Stimulated activated naive CD8-positive, alpha-beta T cell treated with anti-CD3 and anti-CD28 coated beads, Interleukin-15, Interleukin-2, amounts not matched to agents 100 ng/mL and 50 ng/mL, for 24 hours (primary cell): ENCODE results near the gene FGD5.
"Not testable (repeated sequence)": the region's sequence is repeated elsewhere in the genome, so short reads cannot be mapped to it uniquely, and the experiment has no call there.

ENCODE experiments used
- H3K27ac Mint-ChIP-seq: one replicate; pipeline ENCODE4 v1.8.0; 2021; ENCODE audit warnings: mild to moderate bottlenecking, mixed read lengths
- H3K27me3 Mint-ChIP-seq: one replicate; pipeline ENCODE4 v1.8.0; 2021; ENCODE audit warnings: mixed read lengths
- H3K36me3 Mint-ChIP-seq: one replicate; pipeline ENCODE4 v1.8.0; 2021; ENCODE audit warnings: low read depth, mixed read lengths
- H3K4me1 Mint-ChIP-seq: one replicate; pipeline ENCODE4 v1.8.0; 2021; ENCODE audit warnings: low read depth, mixed read lengths
- H3K4me3 Mint-ChIP-seq: one replicate; pipeline ENCODE4 v1.8.0; 2021; ENCODE audit warnings: mild to moderate bottlenecking, mixed read lengths
- H3K9me3 Mint-ChIP-seq: one replicate; pipeline ENCODE4 v1.8.0; 2021; ENCODE audit warnings: mixed read lengths

FGD5 gene

DNA sequence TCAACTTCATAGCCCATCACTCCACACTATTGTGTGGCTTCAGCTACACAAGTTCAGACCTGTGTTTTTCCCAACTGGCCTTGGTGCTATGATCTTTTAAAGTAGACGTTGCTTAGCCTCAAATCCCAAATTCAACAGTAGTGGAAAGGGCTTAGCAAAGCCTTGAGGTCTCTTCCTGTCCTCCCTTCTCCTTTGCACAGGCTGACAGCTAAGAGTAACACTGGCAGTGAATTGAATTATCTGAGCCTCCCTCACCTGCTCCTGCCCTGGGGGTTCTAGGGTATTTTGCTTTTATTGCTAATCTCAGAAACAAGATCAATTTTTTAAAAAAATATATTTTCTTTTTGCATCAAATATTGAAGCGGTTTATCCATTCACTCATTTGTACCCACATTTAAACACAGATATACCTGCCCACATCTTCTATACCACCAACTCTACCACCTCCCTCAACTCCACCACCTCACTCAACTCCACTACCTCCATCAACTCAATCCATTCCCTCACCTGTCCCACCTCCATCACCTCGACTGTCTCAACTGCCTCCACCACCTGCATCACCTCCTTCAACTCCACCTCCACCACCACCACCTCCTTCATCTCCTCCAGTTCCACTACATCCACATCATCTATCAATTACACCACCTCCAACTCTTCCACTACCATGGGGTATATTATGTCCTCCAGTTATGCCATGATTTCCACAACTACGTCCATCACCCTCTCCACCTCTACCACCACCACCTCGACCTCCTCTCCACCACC lies 10.1 kb upstream of the FGD5 start:
- Mint-ChIP-seq H3K27me3 (peaks cover 62% of the 10 kb centered on the region), H3K4me3 (no peak overlapping the region), H3K4me1 (peaks cover 12% of the 10 kb centered on the region), H3K9me3 (no peaks in the 10 kb centered on the region), H3K27ac (no peak overlapping the region), H3K36me3 (no peaks in the 10 kb centered on the region)

DNA sequence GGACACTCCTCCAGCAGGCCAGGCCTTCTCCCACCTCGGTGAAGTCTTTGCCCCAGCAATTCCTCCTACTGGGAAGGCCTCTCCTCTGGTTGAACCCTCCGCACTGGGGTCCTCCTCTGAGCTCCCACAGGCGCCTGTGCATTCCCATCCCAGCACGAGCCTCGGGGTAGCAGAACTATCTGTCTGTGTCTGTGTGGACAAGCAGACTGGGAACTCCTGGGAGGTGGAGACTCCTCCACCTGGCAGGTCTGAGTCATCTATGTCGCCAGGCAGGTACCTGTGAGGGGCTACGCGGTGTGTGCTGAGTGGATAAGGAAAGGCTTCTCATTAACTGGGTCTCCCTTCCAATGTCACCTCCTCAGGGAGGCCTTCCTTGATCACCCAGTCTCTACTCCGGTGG lies 9.2 kb upstream of the FGD5 start:
- not testable (repeated sequence) for H3K4me3 Mint-ChIP-seq, H3K36me3 Mint-ChIP-seq, H3K27ac Mint-ChIP-seq, H3K4me1 Mint-ChIP-seq, H3K9me3 Mint-ChIP-seq
- H3K27me3 Mint-ChIP-seq: peaks cover 69% of the 10 kb centered on the region

DNA sequence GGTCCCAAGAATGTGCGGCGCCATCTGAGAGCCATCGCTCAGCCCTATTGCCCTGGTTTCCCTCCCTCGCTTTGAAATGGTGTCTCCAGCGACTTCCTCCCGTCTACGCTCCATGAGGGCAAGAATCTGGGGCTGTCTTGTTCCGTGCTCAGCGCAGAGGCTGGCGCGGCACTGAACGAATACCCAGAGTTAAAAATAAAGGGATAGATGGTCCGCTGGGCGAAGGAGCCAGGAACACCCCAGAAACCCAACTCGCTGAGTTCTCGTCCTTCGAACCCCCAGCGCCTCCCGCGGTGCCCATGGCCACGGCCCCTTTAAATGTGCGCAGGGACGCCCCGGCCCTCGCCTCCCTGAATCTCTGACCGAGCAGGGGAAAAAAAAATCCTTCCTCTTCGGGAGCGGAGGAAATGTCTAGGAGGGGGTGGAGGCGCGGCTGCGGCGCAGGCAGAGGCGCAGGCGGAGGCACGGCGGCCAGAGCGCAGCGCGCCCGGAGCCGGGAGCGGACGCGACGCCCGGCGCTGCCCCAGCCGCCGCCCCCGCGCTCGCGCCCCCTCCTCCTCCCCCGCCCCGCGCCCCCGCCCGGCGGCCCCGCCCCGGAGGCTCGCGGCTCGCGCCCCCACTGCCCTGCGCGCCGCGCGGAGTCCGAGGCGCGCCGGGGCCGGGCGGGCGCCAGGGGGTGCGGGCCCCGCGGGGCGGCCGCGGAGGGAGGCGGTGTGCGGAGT lies 8.5 kb upstream of the FGD5 start:
- peaks cover under 1% of the 10 kb centered on the region for H3K4me1 Mint-ChIP-seq
- no peak overlapping the region for H3K4me3 Mint-ChIP-seq
- no peak overlapping the region for H3K27ac Mint-ChIP-seq
- peaks cover 71% of the 10 kb centered on the region for H3K27me3 Mint-ChIP-seq
- H3K36me3 Mint-ChIP-seq: no peaks in the 10 kb centered on the region
- no peaks in the 10 kb centered on the region for H3K9me3 Mint-ChIP-seq

DNA sequence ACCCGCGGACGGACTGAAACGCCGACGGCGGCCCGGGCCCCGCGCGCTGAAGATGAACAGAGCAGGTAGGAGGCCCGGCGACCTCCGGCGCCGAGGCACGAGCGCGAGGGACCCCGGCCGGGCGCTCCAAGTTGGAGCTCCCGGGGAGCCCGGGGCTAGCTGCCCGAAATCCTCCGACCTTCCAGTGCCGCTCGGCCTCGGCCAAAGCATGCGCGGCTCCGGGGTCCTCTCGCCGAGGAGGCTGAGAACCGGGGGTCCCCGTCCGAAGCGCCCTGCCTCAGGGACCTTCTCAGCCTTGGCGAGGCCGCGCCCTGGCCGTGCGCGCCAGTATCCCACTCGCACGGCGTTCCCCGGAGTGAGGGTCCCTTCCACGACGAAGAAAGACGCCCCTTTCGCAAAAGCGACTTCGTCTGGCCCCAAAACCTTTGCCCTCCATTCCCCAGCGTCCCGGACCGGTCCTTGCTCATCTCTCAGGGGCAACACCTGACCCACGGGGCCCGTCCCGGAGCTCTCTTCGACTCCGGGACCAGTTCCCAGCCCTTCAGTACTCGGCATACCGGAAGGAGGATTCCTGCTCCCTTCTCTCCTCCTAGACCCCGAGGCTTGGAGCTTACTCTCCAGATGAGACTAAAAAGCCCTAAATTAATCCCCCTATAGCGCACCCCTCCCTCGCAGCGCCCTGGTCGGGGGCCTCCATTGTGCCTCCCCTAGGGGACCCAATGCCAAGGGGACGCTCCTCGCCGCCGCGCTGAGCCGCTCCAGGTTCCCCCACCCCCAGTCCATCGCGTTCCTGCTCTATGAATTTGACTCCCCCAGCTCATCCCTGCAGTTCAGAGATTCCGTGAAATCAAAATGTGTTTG lies 7.7 kb upstream of the FGD5 start:
- H3K4me1 Mint-ChIP-seq: no peaks in the 10 kb centered on the region
- H3K9me3 Mint-ChIP-seq: no peaks in the 10 kb centered on the region
- H3K27ac Mint-ChIP-seq: no peak overlapping the region
- peaks cover 68% of the 10 kb centered on the region for H3K27me3 Mint-ChIP-seq
- no peaks in the 10 kb centered on the region for H3K36me3 Mint-ChIP-seq
- H3K4me3 Mint-ChIP-seq: no peak overlapping the region

DNA sequence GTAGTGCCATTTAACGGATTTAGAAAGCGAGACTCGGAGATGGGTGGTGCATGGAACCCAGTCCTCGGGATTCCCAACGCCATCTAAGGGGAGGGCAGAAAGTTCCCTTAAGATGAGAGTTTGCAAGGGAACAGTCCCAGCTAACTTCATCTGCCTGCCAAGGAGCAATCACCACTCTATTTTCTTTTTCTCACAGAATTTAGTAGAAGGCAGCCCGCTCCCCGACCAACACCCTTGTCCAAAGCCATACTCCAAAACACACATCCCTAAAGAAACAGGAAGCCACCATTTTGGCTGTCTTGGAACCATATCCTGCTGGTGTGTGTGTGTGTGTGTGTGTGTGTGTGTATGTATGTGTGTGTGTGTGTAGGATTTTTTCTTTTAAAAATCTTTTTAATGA lies 7.1 kb upstream of the FGD5 start:
- no peaks in the 10 kb centered on the region for H3K4me1 Mint-ChIP-seq
- H3K4me3 Mint-ChIP-seq: no peak overlapping the region
- H3K27me3 Mint-ChIP-seq: peaks cover 67% of the 10 kb centered on the region
- H3K36me3 Mint-ChIP-seq: no peaks in the 10 kb centered on the region
- H3K27ac Mint-ChIP-seq: no peak overlapping the region
- H3K9me3 Mint-ChIP-seq: no peaks in the 10 kb centered on the region

DNA sequence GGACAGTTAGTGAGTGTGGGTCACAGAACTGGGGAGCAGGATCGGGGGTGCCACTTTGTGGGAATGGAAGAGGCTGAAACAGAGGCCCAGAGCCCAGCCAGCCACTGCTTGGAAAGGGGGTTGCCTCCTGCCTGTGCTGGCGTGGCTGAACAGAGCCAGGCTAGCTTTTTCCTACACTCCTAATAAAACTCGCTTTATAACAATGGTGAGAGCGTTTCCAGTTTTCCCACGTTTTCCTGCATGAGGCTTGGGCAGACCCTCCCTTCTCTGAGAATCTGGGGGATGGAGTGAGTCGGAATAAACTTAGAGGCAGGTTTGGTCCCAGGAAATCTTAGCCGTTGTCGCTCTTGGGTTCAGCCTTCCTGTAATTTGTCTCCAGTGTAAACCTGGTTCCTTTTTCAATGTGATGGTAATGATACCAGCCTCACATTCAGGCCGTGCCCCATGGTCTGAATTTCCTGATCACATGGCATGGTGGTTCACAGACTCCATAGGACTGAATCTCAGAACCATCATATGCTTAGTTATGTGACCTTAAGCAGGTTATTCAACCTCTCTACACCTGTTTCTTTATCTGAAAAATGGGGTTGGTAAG lies 6.5 kb upstream of the FGD5 start:
- no peak overlapping the region for H3K4me3 Mint-ChIP-seq
- peaks cover 65% of the 10 kb centered on the region for H3K27me3 Mint-ChIP-seq

DNA sequence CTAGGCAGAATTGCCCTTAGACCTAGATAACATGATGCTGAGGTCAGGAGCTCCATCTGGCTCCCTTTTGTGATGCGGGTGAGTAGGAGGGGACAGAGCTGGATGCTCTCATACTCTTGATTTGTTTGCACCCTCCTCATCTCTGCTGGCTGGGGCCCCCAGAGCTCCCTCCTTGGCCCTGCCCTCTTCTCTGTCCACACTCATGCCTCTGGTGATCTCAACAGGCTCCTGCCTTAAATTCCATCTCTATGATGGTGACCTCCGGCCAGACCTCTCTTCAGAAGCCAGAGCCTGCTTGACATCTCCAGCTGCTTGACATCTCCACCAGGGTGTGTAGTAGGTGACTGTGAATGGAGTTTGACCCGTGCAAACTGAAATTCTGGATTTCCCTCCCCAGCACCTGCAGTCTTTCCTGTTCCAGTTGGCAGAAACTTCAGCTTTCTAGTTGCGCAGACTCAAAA lies 4.3 kb upstream of the FGD5 start:
- H3K9me3 Mint-ChIP-seq: no peaks in the 10 kb centered on the region
- H3K4me3 Mint-ChIP-seq: no peak overlapping the region
- no peaks in the 10 kb centered on the region for H3K36me3 Mint-ChIP-seq
- no peaks in the 10 kb centered on the region for H3K4me1 Mint-ChIP-seq
- H3K27me3 Mint-ChIP-seq: peaks cover 48% of the 10 kb centered on the region
- H3K27ac Mint-ChIP-seq: no peak overlapping the region

More for the DNA sequence above, 6.5 kb upstream of the FGD5 start:
- Mint-ChIP-seq H3K36me3 (no peaks in the 10 kb centered on the region), H3K4me1 (no peaks in the 10 kb centered on the region), H3K27ac (no peak overlapping the region), H3K9me3 (no peaks in the 10 kb centered on the region)

DNA sequence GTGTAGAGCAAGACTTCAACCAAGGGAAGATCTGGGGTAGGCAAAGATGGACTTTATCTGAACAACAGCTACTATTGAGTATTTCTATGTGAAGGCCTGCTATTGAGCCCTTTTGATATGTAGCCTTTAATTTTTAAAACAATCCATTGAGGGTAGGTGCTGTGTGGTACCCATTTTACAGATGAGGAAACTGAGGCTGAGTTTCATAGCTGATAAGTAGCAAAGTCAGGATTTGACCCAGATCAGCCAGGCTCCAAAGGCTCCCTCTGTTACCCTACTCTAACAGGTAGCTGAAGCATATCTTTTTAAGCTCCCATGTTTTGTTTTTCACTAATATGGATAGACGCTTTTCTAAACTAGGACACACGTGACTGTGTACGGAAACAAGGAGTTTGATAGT lies 2.4 kb upstream of the FGD5 start:
- no peaks in the 10 kb centered on the region for H3K9me3 Mint-ChIP-seq
- no peaks in the 10 kb centered on the region for H3K4me1 Mint-ChIP-seq
- no peaks in the 10 kb centered on the region for H3K36me3 Mint-ChIP-seq
- peaks cover 37% of the 10 kb centered on the region for H3K27me3 Mint-ChIP-seq
- no peak overlapping the region for H3K27ac Mint-ChIP-seq
- no peak overlapping the region for H3K4me3 Mint-ChIP-seq

DNA sequence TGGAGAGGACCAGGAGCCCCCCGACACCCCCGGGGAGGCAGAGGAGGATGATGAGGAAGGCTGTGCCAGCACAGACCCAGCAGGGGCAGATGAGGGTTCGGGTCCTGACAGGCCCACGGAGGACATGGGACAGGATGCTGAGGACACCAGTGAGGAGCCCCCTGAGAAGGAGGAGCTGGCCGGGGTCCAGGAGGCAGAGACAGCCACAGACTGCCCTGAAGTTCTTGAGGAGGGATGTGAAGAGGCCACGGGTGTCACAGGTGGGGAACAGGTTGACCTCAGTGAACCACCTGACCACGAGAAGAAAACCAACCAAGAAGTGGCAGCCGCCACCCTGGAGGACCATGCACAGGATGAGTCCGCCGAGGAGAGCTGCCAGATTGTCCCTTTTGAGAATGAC lies 909 bp downstream of the FGD5 start:
- H3K27ac Mint-ChIP-seq: no peak overlapping the region
- no peaks in the 10 kb centered on the region for H3K9me3 Mint-ChIP-seq
- no peaks in the 10 kb centered on the region for H3K4me1 Mint-ChIP-seq
- H3K27me3 Mint-ChIP-seq: peaks cover 10% of the 10 kb centered on the region
- H3K4me3 Mint-ChIP-seq: no peak overlapping the region
- no peaks in the 10 kb centered on the region for H3K36me3 Mint-ChIP-seq

DNA sequence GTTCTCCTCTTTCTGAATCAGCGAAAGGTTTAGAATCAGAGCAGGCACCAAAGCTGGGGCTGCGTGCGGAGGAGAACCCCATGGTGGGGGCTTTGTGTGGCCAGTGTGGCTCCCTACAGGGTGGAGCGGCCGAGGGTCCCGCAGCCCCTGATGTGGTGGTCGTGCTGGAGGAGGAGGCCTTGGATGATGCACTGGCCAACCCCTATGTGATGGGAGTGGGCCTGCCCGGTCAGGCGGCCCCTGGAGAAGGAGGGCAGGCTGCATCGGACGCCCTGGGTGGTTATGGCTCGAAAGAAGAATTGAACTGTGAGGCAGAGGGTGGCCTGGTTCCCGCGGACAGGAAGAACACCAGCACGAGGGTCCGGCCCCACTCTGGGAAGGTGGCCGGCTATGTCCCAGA lies 1.4 kb downstream of the FGD5 start:
- H3K4me1 Mint-ChIP-seq: no peaks in the 10 kb centered on the region
- no peak overlapping the region for H3K27ac Mint-ChIP-seq
- no peaks in the 10 kb centered on the region for H3K36me3 Mint-ChIP-seq
- H3K9me3 Mint-ChIP-seq: no peaks in the 10 kb centered on the region
- no peak overlapping the region for H3K4me3 Mint-ChIP-seq
- H3K27me3 Mint-ChIP-seq: peaks cover 5% of the 10 kb centered on the region

DNA sequence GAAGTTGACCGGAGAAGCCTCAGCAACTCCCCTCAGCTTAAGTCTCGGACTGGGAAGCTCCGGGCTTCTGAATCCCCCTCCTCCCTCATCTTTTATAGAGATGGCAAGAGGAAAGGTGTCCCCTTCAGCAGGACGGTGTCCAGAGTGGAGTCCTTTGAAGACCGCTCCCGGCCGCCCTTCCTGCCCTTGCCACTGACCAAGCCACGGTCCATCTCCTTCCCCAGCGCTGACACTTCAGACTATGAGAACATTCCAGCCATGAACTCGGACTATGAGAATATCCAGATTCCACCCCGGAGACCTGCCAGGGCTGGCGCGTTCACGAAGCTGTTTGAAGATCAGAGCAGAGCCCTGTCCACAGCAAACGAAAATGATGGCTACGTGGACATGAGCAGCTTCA lies 2.4 kb downstream of the FGD5 start:
- H3K27me3 Mint-ChIP-seq: peaks cover 4% of the 10 kb centered on the region
- H3K4me1 Mint-ChIP-seq: no peaks in the 10 kb centered on the region
- H3K4me3 Mint-ChIP-seq: no peak overlapping the region
- H3K27ac Mint-ChIP-seq: no peak overlapping the region
- no peaks in the 10 kb centered on the region for H3K36me3 Mint-ChIP-seq
- H3K9me3 Mint-ChIP-seq: no peaks in the 10 kb centered on the region

DNA sequence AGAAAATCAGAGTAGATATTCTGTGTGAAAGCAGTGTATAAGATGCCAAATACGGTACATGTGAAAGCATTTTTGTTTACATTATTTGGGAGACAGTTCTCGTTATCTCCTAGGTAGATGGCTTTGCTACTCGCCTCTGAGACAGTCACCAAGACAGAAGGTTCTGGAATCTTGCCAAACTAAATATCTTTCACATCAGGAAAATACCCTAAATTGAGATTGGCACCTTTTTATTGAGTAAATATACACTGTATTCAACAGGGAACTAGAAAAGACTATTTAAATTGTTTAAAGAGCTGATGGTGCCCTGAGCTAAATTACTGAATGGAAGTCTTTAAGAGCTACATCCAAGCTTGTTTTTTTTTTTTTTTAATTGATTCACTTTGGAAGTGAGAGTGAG lies 3.4 kb downstream of the FGD5 start:
- peaks cover 4% of the 10 kb centered on the region for H3K27me3 Mint-ChIP-seq
- no peaks in the 10 kb centered on the region for H3K36me3 Mint-ChIP-seq
- H3K4me1 Mint-ChIP-seq: no peaks in the 10 kb centered on the region
- H3K4me3 Mint-ChIP-seq: no peak overlapping the region
- H3K27ac Mint-ChIP-seq: no peak overlapping the region
- H3K9me3 Mint-ChIP-seq: no peaks in the 10 kb centered on the region

DNA sequence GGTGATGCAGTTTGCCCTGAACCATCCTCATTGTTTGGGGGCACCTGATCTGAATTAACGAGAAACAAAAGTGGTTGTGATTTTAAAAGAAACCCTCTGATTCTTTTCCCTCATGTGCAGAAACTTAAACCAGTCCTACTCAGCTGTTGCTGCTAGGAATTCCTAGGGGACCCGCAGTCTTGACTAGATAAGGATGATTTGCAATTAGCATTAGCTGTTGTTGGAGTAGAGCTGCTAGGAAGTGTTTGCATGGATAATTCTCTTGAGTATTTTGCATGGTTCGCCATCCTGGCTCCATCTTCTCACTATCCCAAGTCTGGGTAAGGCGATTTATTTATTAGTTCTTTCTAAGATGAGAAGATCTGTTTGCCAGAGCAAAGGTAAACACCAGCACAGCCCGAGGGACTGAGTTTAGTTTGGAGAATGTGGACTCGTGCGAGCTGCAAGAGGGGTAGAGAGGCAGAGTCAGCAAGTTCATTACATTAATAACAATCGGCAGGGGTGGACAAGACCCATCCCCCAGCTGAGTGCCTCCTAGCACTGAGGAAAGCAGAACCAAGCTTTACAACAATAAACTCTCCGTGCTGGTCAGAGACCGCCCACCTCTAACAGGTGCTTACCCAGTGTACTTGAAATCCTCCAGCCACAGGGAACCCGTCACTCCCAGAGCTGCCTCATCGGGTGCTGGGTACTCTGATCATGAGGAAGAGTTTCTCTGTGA lies 4.1 kb downstream of the FGD5 start:
- no peaks in the 10 kb centered on the region for H3K4me1 Mint-ChIP-seq
- peaks cover 4% of the 10 kb centered on the region for H3K27me3 Mint-ChIP-seq
- no peaks in the 10 kb centered on the region for H3K36me3 Mint-ChIP-seq
- H3K4me3 Mint-ChIP-seq: no peak overlapping the region
- no peak overlapping the region for H3K27ac Mint-ChIP-seq
- no peaks in the 10 kb centered on the region for H3K9me3 Mint-ChIP-seq

DNA sequence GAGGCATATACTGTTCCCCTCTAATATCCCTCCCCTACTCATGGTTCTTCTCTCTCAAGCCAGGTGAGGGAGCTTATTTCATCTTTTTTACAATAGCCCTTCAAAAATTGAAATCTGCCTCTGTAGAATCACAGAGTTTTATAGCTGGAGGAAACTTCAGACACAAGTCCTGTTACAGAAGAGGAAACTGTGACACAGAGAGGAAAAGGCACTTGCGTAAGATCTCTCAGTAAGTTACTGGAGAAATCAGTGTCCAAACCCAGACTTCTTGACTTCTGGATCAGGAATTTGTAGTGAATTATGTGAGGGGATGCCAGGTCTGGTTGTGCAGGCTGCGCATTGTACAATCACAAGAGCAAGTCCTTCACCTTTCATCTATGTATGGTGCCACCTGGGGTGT lies 4.6 kb downstream of the FGD5 start:
- Mint-ChIP-seq H3K27me3 (peaks cover 4% of the 10 kb centered on the region), H3K36me3 (no peaks in the 10 kb centered on the region), H3K9me3 (no peaks in the 10 kb centered on the region)

More for the DNA sequence above, 4.6 kb downstream of the FGD5 start:
- Mint-ChIP-seq H3K27ac (no peak overlapping the region), H3K4me1 (no peaks in the 10 kb centered on the region), H3K4me3 (no peak overlapping the region)
